ENCODE measurements around the gene MCM3.

MCM3 gene

GRCh38 chr6:52326540-52327364 lies 42.2 kb upstream of the MCM3 start:
- CTCF ChIA-PET = interaction anchor here (0.7 kb wide), 1 partner anchor 41 kb away, joined by 4 read pairs; no protein-coding TSS in a partner anchor
- POLR2A ChIA-PET = no interaction called here
- TF ChIP-seq SUZ12 (IDR thresholded peaks at IDR 0.05) (no peak), FOXA1 (IDR thresholded peaks at IDR 0.05) (no peak), ARNT (IDR thresholded peaks at IDR 0.05) (no peak), TARDBP (IDR thresholded peaks at IDR 0.05) (no peak), HDGF (IDR thresholded peaks at IDR 0.05; ENCODE audit: borderline replicate concordance) (no peak), L3MBTL2 (conservative IDR thresholded peaks at IDR 0.05) (no peak), BHLHE40 (IDR thresholded peaks at IDR 0.05; ENCODE audit: borderline replicate concordance) (no peak), ZNF384 (IDR thresholded peaks at IDR 0.05) (no peak), PKNOX1 (IDR thresholded peaks at IDR 0.05) (no peak), FOXM1 (IDR thresholded peaks at IDR 0.05; ENCODE audit: borderline replicate concordance) (no peak)
- no peak for DNase-seq (ENCODE audit: extremely low spot score)

- ChIA-PET POLR2A (no interaction called here), CTCF (interaction anchor here (0.7 kb wide), 2 partner anchors 40 to 49 kb away, joined by 3 to 4 read pairs; no protein-coding TSS in a partner anchor)
- DNase-seq (ENCODE audit: extremely low spot score) = no peak
- TF ChIP-seq ARNT (IDR thresholded peaks at IDR 0.05) = no peak
These were observed 41.3 kb upstream of the MCM3 start for GRCh38 chr6:52325695-52326471.

- no peak for TF ChIP-seq BHLHE40 (IDR thresholded peaks at IDR 0.05; ENCODE audit: borderline replicate concordance)
- no peak for TF ChIP-seq L3MBTL2 (conservative IDR thresholded peaks at IDR 0.05)
- TF ChIP-seq FOXK2 (IDR thresholded peaks at IDR 0.05) = no peak
- no peak for TF ChIP-seq ELF4 (IDR thresholded peaks at IDR 0.05)
- TF ChIP-seq LEF1 (IDR thresholded peaks at IDR 0.05; ENCODE audit: borderline replicate concordance) = no peak
- no peak for TF ChIP-seq TARDBP (IDR thresholded peaks at IDR 0.05)
- no peak for TF ChIP-seq FOXM1 (IDR thresholded peaks at IDR 0.05; ENCODE audit: borderline replicate concordance)
- no peak for TF ChIP-seq ARNT (IDR thresholded peaks at IDR 0.05)
- no peak for TF ChIP-seq SUZ12 (IDR thresholded peaks at IDR 0.05)
- no peak for TF ChIP-seq PKNOX1 (IDR thresholded peaks at IDR 0.05)
- TF ChIP-seq FOXA1 (IDR thresholded peaks at IDR 0.05) = no peak
- TF ChIP-seq HDGF (IDR thresholded peaks at IDR 0.05; ENCODE audit: borderline replicate concordance) = no peak
- no peak for TF ChIP-seq CTBP1 (IDR thresholded peaks at IDR 0.05; ENCODE audit: borderline replicate concordance)
- TF ChIP-seq ZNF384 (IDR thresholded peaks at IDR 0.05) = no peak
- TF ChIP-seq NFRKB (IDR thresholded peaks at IDR 0.05) = no peak
- POLR2A ChIA-PET = no interaction called here
These were observed 39.6 kb upstream of the MCM3 start for GRCh38 chr6:52324189-52324588.

GRCh38 chr6:52317841-52318581 lies 33.5 kb upstream of the MCM3 start:
- no peak for DNase-seq (ENCODE audit: extremely low spot score)
- POLR2A ChIA-PET = no interaction called here

More at GRCh38 chr6:52324189-52324588, 39.6 kb upstream of the MCM3 start:
- no peak for DNase-seq (ENCODE audit: extremely low spot score)
- CTCF ChIA-PET = no interaction called here

GRCh38 chr6:52317211-52317610 lies 32.7 kb upstream of the MCM3 start:
- DNase-seq (ENCODE audit: extremely low spot score) = no peak
- TF ChIP-seq LEF1 (IDR thresholded peaks at IDR 0.05; ENCODE audit: borderline replicate concordance) (no peak), SUZ12 (IDR thresholded peaks at IDR 0.05) (no peak), PKNOX1 (IDR thresholded peaks at IDR 0.05) (no peak), ARNT (IDR thresholded peaks at IDR 0.05) (no peak), ELF4 (IDR thresholded peaks at IDR 0.05) (no peak), CTBP1 (IDR thresholded peaks at IDR 0.05; ENCODE audit: borderline replicate concordance) (no peak), FOXK2 (IDR thresholded peaks at IDR 0.05) (no peak)
- ChIA-PET CTCF (no interaction called here), POLR2A (no interaction called here)

More at GRCh38 chr6:52317841-52318581, 33.5 kb upstream of the MCM3 start:
- CTCF ChIA-PET = no interaction called here
- TF ChIP-seq SP1 (IDR thresholded peaks at IDR 0.05) (no peak), BHLHE40 (IDR thresholded peaks at IDR 0.05; ENCODE audit: borderline replicate concordance) (no peak), TARDBP (IDR thresholded peaks at IDR 0.05) (no peak), HDGF (IDR thresholded peaks at IDR 0.05; ENCODE audit: borderline replicate concordance) (no peak), FOXK2 (IDR thresholded peaks at IDR 0.05) (no peak), FOXM1 (IDR thresholded peaks at IDR 0.05; ENCODE audit: borderline replicate concordance) (no peak), SUZ12 (IDR thresholded peaks at IDR 0.05) (no peak), FOXA1 (IDR thresholded peaks at IDR 0.05) (no peak), LEF1 (IDR thresholded peaks at IDR 0.05; ENCODE audit: borderline replicate concordance) (no peak), PKNOX1 (IDR thresholded peaks at IDR 0.05) (no peak), ELF4 (IDR thresholded peaks at IDR 0.05) (no peak)

Measured in HEK293T (cell line).